Stromal cell of bone marrow (primary cell): ENCODE results near the gene METTL2A.
"Not testable (repeated sequence)": the region's sequence is repeated elsewhere in the genome, so short reads cannot be mapped to it uniquely, and the experiment has no call there.

ENCODE experiments used
- DNase-seq: peaks from one replicate; pipeline ENCODE4 v3.0.0-alpha.2; 2012; ENCODE audit warnings: low read depth

METTL2A gene, protein sequence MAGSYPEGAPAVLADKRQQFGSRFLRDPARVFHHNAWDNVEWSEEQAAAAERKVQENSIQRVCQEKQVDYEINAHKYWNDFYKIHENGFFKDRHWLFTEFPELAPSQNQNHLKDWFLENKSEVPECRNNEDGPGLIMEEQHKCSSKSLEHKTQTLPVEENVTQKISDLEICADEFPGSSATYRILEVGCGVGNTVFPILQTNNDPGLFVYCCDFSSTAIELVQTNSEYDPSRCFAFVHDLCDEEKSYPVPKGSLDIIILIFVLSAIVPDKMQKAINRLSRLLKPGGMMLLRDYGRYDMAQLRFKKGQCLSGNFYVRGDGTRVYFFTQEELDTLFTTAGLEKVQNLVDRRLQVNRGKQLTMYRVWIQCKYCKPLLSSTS

DNA sequence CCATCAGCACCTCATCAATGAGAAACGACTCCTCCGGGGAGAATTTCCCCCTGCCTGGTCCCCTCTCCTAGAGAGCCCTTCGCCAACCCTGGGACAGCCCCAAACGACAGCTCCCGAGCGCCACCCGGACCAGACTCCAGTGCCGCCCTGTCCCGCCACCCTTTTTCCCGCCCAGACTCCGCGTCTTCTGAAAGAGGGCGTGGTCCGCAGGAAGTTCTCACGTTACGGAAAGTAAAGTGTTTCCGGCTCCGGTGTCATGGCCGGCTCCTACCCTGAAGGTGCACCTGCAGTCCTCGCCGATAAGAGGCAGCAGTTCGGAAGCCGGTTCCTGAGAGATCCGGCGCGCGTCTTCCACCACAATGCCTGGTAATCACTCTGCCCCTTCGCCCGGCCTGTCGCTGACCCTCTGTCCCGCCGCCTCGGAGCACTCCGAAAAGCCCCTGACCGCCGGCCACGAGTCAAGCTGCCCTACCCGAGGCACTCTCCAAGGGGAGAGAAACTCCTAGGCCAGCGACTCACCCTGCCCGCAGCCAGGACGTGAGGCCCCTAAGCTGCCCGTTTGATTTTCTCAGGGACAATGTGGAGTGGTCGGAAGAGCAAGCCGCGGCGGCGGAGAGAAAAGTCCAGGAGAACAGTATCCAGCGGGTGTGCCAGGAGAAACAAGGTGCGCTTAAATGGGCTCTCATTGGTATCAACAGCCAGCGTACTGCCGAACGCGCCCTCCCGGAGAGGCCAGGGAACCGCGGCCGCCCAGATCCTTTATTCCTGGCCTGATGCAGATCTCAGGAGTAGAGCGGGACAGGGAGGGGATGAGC, at the start of gene METTL2A:
TSS of gene METTL2A (plus strand) at position 251 of the 815 bp plus-strand sequence. CDS start at position 257, 6 bp downstream.
- DNase-seq = peak; percentile 61

DNA sequence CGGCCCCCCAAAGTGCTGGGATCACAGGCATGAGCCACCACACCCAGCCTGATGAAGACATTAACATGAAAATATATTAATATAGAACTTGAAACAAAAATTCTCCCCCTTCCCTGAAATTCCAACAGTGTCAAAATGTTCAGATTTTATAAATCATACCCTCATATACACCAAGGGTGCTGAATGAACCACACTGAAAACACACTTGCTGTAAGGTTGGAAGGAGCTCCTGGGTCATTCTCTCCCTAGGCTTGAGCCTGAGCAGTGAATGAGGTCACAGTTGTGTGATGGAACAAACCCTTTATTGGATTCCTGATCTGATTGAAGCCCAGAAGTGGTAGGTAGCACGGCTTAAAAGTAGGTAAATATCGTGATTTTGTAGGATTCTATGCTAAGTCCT, 43.4 kb upstream of the METTL2A start, which contains the start of gene EFCAB3:
TSS of gene EFCAB3 (plus strand) at position 301 of the 400 bp plus-strand sequence. CDS start 2,427 bp downstream, outside the sequence.
- DNase-seq = no peak

DNA sequence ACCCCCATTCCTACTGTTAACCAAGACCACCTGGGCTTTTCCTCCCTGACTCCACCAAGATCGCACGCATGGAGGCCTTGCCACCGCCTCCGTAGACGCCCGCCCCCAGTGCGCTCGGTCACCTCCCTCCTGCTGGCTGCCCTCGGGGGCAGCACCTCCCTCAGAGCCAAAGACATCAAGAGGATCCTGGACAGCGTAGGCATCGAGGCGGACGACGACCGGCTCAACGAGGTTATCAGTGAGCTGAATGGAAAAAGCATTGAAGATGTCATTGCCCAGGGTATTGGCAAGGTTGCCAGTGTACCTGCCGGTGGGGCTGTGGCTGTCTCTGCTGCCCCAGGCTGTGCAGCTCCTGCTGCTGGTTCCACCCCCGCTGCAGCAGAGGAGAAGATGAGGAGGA, 42.1 kb upstream of the METTL2A start:
- no peak for DNase-seq

DNA sequence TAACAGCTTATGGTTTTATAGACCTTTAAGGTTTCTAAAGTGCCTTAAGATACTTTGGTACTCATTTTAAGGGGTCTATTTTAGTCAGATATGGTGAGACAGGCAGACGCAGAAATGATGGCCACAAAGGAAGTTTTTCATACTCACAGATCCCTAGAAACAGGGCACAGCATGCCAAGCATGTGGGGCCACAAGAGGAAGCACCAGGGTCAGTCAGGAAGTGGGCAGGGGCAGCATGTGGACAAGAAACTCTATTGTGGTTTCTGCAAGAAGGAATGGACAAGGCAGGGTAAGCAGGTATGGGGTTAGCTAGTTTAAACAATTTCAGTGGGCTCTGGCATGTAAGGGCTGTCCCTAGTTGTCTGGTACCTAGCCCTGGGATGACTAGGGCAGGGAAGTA, 34.8 kb upstream of the METTL2A start:
- DNase-seq = no peak

DNA sequence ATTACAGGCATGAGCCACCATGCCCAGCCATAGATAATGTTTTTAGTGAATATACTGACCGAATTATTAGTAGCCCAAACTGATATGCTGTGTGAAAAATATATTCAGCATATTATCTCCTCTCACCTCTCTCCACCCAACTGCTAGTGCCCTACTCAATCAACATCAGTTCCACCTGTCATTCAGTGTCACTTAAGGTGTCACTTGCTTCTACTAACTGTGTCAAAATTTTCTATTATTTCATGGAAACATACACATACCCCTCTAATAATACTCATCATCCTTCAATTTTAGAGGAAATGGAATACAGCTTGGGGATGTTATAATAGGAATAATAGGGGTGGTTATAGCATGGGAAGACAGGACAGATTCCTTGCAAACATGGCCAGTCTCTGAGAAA, 30.8 kb upstream of the METTL2A start:
- DNase-seq = no peak

DNA sequence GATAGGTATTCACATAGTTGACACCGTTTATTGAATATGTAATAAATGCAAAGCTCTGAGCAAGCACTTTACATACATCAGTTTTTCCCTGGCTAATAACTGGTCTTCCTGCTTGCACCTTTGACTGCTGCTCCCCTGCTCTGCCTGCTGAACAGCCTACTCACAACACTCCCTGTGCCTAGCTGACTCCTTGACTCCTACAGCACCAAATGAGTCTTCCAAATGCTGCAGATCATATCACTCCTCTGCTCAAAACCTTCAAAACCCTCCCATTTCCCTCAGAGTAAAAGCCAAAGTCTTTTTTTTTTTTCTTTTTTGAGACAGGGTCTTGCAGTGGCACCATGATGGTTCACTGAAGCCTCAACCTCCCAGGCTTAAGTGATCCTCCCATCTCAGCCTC, 24.8 kb upstream of the METTL2A start:
- no peak for DNase-seq

DNA sequence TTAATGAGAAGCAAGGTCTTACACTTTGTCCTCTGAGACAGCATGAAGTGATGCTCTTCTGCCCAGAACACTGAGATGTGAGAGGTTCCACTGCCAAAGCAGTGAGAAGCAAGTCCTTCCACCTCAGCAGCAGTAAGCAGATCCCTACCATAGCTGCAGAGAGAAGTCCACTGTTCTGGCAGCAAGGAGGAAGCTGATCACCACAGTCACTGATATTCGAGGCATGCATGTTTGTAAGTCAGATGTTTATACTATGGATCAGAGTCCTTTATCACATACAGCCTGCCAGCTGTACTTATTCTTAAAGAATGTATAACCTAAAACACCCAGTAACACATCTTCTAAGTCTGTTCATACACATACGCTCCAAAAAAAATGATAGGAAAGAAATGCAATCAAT, 18.2 kb upstream of the METTL2A start:
- no peak for DNase-seq

DNA sequence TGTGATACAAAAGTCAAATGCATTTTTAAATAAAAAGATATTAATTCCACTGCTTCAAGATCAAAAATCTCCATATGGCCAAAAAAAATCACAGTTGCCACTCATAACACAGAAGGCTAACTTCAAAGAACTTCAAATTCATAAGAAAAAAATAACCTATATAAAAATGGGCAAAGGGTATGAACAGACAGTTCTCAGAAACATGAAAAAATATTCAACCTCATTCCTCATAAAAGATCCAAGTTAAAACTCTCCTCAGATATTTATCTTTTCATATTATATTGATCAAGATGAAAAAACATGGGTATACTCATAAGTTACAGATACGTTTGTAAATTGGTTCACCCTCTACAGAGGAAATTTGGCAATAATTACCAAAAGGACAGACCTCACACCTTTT, 10.6 kb upstream of the METTL2A start:
- DNase-seq = not testable (repeated sequence)

DNA sequence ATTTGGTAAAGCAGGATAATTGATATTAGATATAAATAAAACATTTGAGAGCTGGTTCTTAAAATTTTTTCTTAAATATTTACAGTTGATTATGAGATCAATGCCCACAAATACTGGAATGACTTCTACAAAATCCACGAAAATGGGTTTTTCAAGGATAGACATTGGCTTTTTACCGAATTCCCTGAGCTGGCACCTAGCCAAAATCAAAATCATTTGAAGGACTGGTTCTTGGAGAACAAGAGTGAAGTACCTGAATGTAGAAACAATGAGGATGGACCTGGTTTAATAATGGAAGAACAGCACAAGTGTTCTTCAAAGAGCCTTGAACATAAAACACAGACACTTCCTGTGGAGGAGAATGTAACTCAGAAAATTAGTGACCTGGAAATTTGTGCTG, 2.5 kb downstream of the METTL2A start:
- DNase-seq = not testable (repeated sequence)

DNA sequence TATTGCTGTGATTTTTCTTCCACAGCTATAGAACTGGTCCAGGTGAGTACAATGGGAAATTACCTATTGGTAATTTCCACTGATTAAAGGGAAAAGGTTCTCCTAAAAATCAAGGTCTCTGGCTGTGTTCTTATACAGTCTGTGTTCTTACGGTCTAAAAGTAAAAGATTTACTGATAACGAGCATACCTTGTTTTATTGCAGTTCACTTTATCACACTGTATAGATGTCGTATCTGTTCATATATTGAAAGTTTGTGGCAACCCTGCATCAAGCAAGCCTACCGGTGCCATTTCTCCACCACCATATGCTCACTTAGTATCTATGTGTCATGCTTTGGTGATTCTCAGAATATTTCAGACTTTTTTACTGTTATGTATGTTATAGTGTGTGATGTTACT, 11.6 kb downstream of the METTL2A start:
- DNase-seq = not testable (repeated sequence)

DNA sequence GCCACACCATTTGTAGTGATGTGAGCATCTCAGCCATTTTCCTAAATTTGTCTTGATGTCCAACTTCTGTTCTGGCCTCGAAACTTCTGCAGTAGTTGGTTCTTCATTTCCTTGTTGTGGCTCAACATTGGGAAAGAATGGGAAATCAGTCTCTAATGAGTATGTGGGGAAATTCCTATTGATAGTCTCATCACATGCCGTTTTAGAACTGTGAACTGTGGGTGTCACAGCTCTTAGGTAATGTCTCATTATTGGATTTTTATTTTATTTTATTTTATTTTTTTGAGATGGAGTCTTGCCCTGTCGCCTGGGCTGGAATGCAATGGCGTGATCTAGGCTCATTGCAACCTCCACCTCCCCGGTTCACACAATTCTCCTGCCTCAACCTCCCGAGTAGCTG, 17.5 kb downstream of the METTL2A start:
- DNase-seq = not testable (repeated sequence)

DNA sequence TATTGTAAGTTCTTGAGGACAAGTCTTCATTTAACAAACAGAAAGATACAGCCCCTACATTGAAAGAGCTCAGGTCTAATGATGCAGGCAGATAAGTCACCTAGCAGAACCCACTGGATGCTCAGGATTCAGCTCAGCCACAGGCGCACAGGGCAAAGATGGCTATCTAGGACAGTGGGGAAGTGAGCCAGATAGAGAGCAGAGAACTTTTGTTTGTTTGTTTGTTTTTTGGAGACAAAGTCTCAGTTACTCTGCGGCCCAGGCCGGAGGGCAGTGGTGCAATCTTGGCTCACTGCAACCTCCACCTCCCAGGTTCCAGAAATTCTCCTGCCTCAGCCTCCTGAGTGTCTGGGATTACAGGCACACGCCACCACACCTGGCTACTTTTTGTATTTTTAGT, 20.4 kb downstream of the METTL2A start:
- DNase-seq = no peak

DNA sequence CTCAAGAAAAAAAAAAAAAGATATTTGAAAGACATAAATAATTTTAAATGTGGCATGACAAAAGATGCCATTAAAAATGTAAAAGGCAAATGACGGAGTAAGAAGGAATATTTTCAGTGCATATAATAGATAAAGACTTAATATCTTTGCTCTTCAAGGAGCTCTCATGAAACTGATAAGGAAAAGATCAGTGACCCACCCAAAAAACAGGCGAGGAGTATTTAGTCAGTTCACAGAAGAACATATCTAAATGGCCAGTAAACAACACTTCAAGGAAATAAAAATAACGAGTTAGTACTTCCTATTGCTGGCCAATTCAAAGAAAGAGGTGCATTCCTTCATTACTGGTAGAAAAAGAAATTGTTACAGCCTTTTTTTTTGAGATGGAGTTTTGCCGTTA, 22.1 kb downstream of the METTL2A start:
- not testable (repeated sequence) for DNase-seq

DNA sequence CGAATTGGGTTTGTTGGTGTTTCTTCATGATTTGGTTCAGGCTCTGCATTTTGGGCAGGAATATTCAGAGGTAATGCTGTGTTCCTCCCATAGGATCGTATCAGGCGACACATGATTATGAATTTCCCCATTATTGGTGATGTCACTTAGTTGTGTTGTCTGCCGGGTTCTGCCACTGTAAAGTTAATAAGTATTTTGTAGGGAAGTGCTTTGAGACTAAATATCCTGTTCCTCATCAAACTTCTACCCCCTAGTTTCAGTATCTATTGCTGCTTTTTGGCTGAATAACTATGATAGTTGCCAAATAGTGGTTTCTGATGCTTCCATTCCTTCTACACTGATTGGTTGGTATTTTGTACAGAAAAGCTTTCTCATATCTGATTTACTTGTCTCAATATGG, 28.5 kb downstream of the METTL2A start:
- not testable (repeated sequence) for DNase-seq

DNA sequence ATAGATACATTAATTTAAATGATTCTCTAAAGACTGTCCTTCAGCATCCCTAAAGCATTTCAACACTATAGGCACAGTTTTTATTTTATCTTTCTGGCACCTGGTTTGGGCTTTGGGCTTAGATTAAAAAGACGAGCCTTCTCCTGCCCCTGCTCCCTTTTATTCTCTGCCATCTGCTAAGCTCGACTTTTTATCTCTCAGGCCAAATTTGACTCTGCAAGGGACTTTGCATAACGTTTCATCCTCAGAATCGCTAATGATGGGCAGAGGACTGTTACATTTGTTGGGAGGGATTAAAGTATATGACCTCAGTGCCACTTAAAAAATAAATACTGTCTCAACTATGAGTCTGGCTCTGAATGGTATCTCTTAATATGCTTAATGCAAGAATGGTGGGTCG, 29.3 kb downstream of the METTL2A start:
- not testable (repeated sequence) for DNase-seq

DNA sequence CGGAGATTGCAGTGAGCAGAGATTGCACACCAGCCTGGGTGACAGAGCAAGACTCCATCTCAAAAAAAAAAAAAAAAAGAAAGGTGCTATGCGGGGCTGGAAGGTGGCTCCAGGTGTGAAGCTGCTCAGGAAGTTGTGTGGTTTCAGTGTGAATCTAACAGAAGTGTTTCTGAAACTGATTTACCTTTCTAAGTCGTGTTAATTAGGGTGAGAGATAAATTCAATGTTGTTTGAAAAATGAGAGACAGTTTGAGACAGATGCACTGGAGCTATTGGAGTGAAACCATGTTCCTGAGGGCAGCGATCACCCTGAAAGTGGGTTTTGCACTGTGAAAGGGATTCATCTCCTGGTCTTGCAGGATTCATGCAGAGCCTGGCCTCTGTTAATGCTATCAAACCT, 30.0 kb downstream of the METTL2A start:
- DNase-seq = not testable (repeated sequence)

DNA sequence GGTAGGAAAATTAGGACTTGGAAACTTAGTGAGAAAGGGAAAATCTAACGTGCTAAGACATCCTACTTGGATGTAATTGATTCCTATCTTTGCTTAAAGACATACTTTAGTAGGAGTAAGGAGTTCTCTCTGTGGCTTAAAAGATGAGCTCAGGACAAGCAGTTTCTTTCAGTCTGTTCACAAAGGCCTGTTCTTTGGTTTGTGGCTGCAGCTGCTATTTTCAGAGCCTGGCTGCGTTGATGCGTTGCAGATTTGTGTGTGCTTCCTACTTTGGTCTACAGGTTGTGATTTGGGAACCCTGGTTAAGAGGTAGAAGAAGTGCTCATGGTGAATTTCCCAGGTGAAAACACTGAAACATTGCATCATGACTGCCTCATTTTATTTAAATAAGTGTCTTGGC, 30.4 kb downstream of the METTL2A start:
- DNase-seq = not testable (repeated sequence)

DNA sequence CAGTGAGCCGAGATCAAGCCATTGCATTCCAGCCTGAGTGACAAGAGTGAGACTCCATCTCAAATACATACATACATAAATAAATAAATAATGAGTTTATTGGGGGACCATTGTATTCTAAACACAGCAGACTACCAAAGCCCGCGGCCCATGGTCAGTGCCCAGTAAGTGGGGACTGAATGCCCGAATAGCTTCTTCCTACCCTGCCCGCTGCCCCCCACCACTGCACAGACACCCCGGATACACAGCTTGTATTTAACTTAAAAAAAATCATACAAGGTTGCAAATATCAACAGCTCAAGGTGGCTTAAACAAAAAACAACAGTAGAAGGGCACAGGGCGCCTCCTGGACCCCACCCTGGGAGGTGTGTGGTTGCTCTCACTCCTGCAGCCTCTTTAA, 32.3 kb downstream of the METTL2A start:
- DNase-seq = no peak

DNA sequence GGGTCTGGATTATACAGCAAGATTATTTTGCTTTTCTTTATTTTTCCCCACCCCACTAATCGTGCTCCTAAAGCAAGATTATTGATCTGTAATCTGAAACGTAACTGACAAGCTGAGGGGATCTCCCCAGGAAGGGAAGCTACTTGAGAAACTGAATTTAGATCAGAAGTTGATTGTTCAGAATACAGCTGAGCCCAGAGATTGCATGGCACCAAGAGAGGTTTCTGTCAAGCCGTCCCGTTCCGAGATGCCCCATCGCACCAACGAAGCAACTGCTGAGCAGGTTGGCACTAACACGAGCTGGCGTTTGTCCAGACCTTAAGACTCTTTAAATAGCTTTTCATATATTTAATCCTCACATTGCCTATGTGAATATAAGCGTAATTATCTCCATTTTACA, 34.8 kb downstream of the METTL2A start:
- not testable (repeated sequence) for DNase-seq

DNA sequence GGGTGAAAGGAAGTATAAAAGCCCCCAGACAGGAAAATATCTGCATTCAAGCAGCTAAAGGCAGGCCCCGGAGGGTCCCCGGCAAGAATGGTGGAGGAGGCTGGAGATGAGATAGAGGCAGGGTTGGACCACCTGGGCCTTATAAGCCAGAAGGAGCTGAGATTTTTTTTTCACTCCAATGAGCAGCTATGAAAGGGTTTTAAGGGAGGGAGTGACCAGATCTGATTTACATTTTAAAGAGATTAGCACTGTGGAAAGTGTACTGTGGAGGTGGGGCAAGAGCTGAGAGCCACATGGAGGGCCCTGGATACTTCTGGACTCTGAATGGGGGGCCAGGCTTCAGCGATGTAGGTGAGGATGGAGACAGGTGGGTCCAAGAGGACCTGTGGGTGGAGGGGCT, 40.7 kb downstream of the METTL2A start:
- DNase-seq = not testable (repeated sequence)

DNA sequence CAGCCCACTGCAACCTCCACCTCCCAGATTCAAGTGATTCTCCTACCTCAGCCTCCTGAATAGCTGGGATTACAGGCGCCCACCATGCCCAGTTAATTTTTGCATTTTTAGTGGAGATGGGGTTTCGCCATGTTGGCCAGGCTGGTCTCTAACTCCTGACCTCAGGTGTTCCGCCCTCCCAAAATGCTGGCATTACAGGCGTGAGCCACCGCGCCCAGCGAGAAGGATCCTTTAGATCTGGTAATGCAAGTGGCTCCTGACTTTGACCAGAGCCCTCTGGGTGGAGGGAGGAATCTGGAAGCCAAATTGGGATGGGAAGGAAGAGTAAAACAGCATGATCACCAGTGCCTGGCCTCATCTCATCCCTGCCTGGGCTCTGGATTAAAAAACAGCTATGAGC, 41.6 kb downstream of the METTL2A start:
- not testable (repeated sequence) for DNase-seq

DNA sequence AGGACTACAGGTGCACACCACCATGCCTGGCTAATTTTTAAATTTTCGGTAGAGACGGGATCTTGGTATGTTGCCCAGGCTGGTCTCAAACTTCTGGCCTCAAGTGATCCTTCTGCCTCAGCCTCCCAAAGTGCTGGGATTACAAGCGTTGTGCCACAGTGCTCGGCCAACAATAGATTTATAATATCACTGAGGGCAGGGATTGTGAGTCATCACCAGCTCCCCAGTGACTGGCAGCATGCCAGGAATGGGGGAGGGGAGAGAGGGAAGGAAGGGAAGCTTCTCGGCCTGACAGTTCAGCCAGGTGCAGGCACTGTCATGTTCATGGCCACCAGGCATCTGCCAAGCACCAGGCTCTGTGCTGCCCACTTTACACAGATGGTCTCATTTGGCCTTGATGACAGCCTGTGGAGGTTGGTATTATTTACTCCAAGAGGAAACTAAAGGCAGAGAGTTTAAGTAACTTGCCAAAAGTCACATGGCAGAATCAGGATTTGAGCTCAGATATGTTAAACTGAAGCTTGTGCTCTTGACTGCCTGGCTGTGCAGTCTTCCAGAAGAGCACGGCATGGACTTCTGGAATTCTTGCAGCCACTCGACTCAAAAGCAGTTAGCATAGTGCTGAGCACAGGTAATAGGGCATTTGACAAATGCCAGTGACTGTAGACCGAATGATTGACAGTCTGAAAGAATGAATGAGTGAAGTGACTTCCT, 47.1 kb downstream of the METTL2A start:
- DNase-seq = not testable (repeated sequence)
